Hematopoietic multipotent progenitor cell (in vitro differentiated cells): ENCODE data around the gene PFKFB1. TPM values are rescaled to one million over a fixed set of nuclear protein-coding genes. Genes with fewer than 3 reads are reported as not detected.

Experiments
- DNase-seq, 3 donors: peaks; one replicate each; pipeline ENCODE4 v3.0.0-alpha.2; 2011 to 2015; ENCODE audit warnings: low read depth in 2 of 3, low spot score in 2 of 3
- total RNA-seq: library from RNA; depleted of rRNA; stranded (reverse); fragments of >200 nt; gene quantifications from one replicate; pipeline ENCODE4 v1.2.3, GENCODE V29; 2012

The PFKFB1 gene
- total RNA-seq: 0.27 TPM

GRCh38 chrX:54994099-54994498 lies at the start of gene PFKFB1:
TSS of gene PFKFB1 (minus strand) at chrX:54994188. CDS start at chrX:54994007, 181 bp downstream.
- no peak for DNase-seq

GRCh38 chrX:55041514-55041913 lies 47.5 kb upstream of the PFKFB1 start:
- DNase-seq: no peak

GRCh38 chrX:55039471-55039870 lies 45.5 kb upstream of the PFKFB1 start:
- DNase-seq: no peak

GRCh38 chrX:55033429-55033828 lies 39.4 kb upstream of the PFKFB1 start:
- no peak for DNase-seq

GRCh38 chrX:55030271-55031205 lies 36.5 kb upstream of the PFKFB1 start, which contains the start of gene ALAS2:
TSS of gene ALAS2 (minus strand) at chrX:55030977. CDS start at chrX:55026000, 4,977 bp downstream.
- DNase-seq: no peak

- DNase-seq: no peak
Observed at GRCh38 chrX:55029291-55029690, 35.3 kb upstream of the PFKFB1 start.

GRCh38 chrX:55028611-55029010 lies 34.6 kb upstream of the PFKFB1 start:
- DNase-seq: no peak

GRCh38 chrX:55028040-55028439 lies 34.1 kb upstream of the PFKFB1 start:
- DNase-seq: no peak

GRCh38 chrX:55026840-55027239 lies 32.9 kb upstream of the PFKFB1 start:
- no peak for DNase-seq

- DNase-seq: no peak
Observed at GRCh38 chrX:55026143-55026542, 32.2 kb upstream of the PFKFB1 start.

- DNase-seq: no peak
Observed at GRCh38 chrX:55014897-55015299, 20.9 kb upstream of the PFKFB1 start.

GRCh38 chrX:55011294-55011693 lies 17.3 kb upstream of the PFKFB1 start:
- DNase-seq: peak in 1 of 3 donors; percentile 22

GRCh38 chrX:55008571-55009358 lies 14.8 kb upstream of the PFKFB1 start:
- DNase-seq: peak in 1 of 3 donors; percentile 21

- no peak for DNase-seq
Observed at GRCh38 chrX:55007656-55008055, 13.7 kb upstream of the PFKFB1 start.

GRCh38 chrX:55006827-55007621 lies 13.0 kb upstream of the PFKFB1 start:
- no peak for DNase-seq

- DNase-seq: no peak
Observed at GRCh38 chrX:55005256-55005655, 11.3 kb upstream of the PFKFB1 start.

- DNase-seq: no peak
Observed at GRCh38 chrX:55004231-55004630, 10.2 kb upstream of the PFKFB1 start.

GRCh38 chrX:54999717-55000598 lies 6.0 kb upstream of the PFKFB1 start, which contains the start of gene APEX2:
TSS of gene APEX2 (plus strand) at chrX:55000363. CDS start at chrX:55000423, 60 bp downstream.
- peak; percentile 52 to 93 (median 88) for DNase-seq

GRCh38 chrX:54995621-54996020 lies 1.6 kb upstream of the PFKFB1 start:
- no peak for DNase-seq
